Measurements from ENCODE around the gene ZNF783. TPM values are rescaled to one million over a fixed set of nuclear protein-coding genes. Genes with fewer than 3 reads are reported as not detected.
"Not testable (repeated sequence)": the region's sequence is repeated elsewhere in the genome, so short reads cannot be mapped to it uniquely, and the experiment has no call there.

The ZNF783 gene
- total and polyA plus RNA-seq, 2 experiments from 2014 or later: 7.8 to 7.9 TPM

DNA sequence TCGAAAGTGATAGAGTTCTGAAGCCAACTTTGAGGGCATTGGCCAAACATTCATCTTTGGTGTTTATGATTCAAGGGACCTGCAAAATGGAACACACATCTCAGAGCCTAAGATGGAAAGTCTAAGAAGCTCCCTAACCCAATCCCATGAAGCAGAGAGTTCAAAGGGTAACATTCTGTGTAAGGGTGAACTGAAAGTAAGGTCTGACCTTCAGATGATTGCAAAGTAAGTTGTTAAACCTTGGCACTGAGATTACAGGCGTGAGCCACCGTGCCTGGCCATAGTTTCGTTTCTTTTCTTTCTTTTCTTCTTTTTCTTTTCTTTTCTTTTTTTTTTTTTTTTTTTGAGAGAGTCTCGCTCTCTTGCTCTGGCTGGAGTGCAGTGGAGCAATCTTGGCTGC, 20.3 kb upstream of the ZNF783 start:
- Histone ChIP-seq H3K4me3 (no peak overlapping the region), H3K9me2 (replicated peaks; ENCODE audit: insufficient read depth) (no peaks in the 10 kb centered on the region), H3K79me2 (peaks cover 64% of the 10 kb centered on the region), H3K36me3 (replicated peaks; ENCODE audit: insufficient read depth, low read depth) (no peaks in the 10 kb centered on the region), H3K27ac (no peak overlapping the region), H3K27me3 (no peaks in the 10 kb centered on the region), H3K9me3 (ENCODE audit: low read depth) (no peaks in the 10 kb centered on the region), H3K4me1 (ENCODE audit: insufficient read depth) (peaks cover 8% of the 10 kb centered on the region), H3K4me2 (no peak overlapping the region), H4K20me1 (ENCODE audit: insufficient read depth, poor library complexity, severe bottlenecking) (peaks cover 12% of the 10 kb centered on the region), H2AFZ (no peak overlapping the region)
- DNase-seq (ENCODE audit: low spot score): no peak
- WGBS (ENCODE audit: low lambda C conversion rate, missing lambda C conversion rate): over 99% methylated on average over 5 of the region's 5 CpGs
- no peak for TF ChIP-seq CTCF (IDR thresholded peaks at IDR 0.05; ENCODE audit: poor library complexity)
- no peak for TF ChIP-seq EZH2 (IDR thresholded peaks at IDR 0.05; ENCODE audit: borderline replicate concordance)
- no peak for TF ChIP-seq EZH2phosphoT487 (IDR thresholded peaks at IDR 0.05; ENCODE audit: low read depth, severe bottlenecking, unreplicated experiment)

DNA sequence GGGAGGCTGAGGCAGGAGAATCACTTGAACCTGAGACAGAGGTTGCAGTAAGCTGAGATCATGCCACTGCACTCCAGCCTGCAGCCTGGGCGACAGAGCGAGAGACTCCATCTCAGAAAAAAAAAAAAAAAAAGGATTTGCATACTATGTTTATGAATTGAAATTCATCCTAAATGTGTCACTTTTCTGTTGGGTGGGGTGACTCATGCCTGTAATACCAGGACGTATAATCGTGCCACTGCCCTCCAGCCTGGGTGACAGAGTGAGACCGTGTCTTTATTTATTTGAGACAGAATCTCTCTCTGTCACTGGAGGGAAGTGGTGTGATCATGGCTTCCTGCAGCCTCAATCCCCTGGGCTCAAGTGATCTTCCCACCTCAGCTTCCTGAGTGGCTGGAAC, 16.8 kb upstream of the ZNF783 start:
- H3K79me2 ChIP-seq: peaks cover 85% of the 10 kb centered on the region
- TF ChIP-seq CTCF (IDR thresholded peaks at IDR 0.05; ENCODE audit: poor library complexity): no peak
- no peak for TF ChIP-seq EZH2phosphoT487 (IDR thresholded peaks at IDR 0.05; ENCODE audit: low read depth, severe bottlenecking, unreplicated experiment)
- no peak for TF ChIP-seq EZH2 (IDR thresholded peaks at IDR 0.05; ENCODE audit: borderline replicate concordance)

GRCh38 chr7:149245744-149246143, 16.3 kb upstream of the ZNF783 start:
- no peaks in the 10 kb centered on the region for H3K9me2 ChIP-seq (replicated peaks; ENCODE audit: insufficient read depth)
- TF ChIP-seq CTCF (IDR thresholded peaks at IDR 0.05; ENCODE audit: poor library complexity) (no peak), EZH2phosphoT487 (IDR thresholded peaks at IDR 0.05; ENCODE audit: low read depth, severe bottlenecking, unreplicated experiment) (no peak), EZH2 (IDR thresholded peaks at IDR 0.05; ENCODE audit: borderline replicate concordance) (no peak)
- no peak overlapping the region for H3K4me3 ChIP-seq
- H3K36me3 ChIP-seq (replicated peaks; ENCODE audit: insufficient read depth, low read depth): no peaks in the 10 kb centered on the region
- no peaks in the 10 kb centered on the region for H3K27me3 ChIP-seq
- H4K20me1 ChIP-seq (ENCODE audit: insufficient read depth, poor library complexity, severe bottlenecking): peaks cover 18% of the 10 kb centered on the region
- peaks cover 80% of the 10 kb centered on the region for H3K79me2 ChIP-seq
- H3K4me1 ChIP-seq (ENCODE audit: insufficient read depth): peaks cover 4% of the 10 kb centered on the region
- H2AFZ ChIP-seq: no peak overlapping the region
- H3K9me3 ChIP-seq (ENCODE audit: low read depth): no peaks in the 10 kb centered on the region
- no peak overlapping the region for H3K4me2 ChIP-seq
- WGBS (ENCODE audit: low lambda C conversion rate, missing lambda C conversion rate): 84% methylated on average over 5 of the region's 5 CpGs
- DNase-seq (ENCODE audit: low spot score): no peak
- no peak overlapping the region for H3K27ac ChIP-seq

More for the DNA sequence above, 16.8 kb upstream of the ZNF783 start:
- no peak overlapping the region for H3K4me3 ChIP-seq
- DNase-seq (ENCODE audit: low spot score): no peak
- peaks cover 8% of the 10 kb centered on the region for H3K4me1 ChIP-seq (ENCODE audit: insufficient read depth)
- H3K27ac ChIP-seq: no peak overlapping the region
- no peaks in the 10 kb centered on the region for H3K9me2 ChIP-seq (replicated peaks; ENCODE audit: insufficient read depth)
- H2AFZ ChIP-seq: no peak overlapping the region
- WGBS (ENCODE audit: low lambda C conversion rate, missing lambda C conversion rate): 95% methylated on average over 5 of the region's 5 CpGs
- no peaks in the 10 kb centered on the region for H3K27me3 ChIP-seq
- no peaks in the 10 kb centered on the region for H3K9me3 ChIP-seq (ENCODE audit: low read depth)
- H3K4me2 ChIP-seq: no peak overlapping the region
- H4K20me1 ChIP-seq (ENCODE audit: insufficient read depth, poor library complexity, severe bottlenecking): peaks cover 18% of the 10 kb centered on the region
- H3K36me3 ChIP-seq (replicated peaks; ENCODE audit: insufficient read depth, low read depth): no peaks in the 10 kb centered on the region

DNA sequence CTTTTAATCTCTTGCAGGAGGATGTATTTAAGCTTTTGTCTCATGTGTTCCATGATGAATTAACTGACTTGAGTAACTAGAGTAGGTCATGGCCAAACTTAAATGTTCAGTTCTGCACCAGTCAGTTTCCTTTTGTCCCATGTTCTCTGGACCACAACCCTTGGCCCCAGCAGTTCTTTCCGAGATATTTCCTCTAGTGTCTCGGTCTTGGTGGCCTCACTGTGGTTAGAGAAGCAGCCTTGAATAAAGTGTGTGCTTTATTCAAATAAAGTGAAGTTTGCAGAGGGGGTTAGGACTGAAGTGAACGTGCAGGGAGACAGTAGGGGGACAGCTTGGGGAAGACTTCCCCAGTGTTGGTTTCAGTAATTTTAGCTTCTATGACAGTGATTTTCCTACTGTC, 13.2 kb upstream of the ZNF783 start:
- DNase-seq (ENCODE audit: low spot score): no peak
- Histone ChIP-seq H3K4me1 (ENCODE audit: insufficient read depth) (no peaks in the 10 kb centered on the region), H3K4me3 (no peak overlapping the region), H3K36me3 (replicated peaks; ENCODE audit: insufficient read depth, low read depth) (no peaks in the 10 kb centered on the region), H3K27me3 (no peaks in the 10 kb centered on the region), H3K79me2 (peaks cover 51% of the 10 kb centered on the region), H4K20me1 (ENCODE audit: insufficient read depth, poor library complexity, severe bottlenecking) (peaks cover 18% of the 10 kb centered on the region), H3K9me2 (replicated peaks; ENCODE audit: insufficient read depth) (no peaks in the 10 kb centered on the region), H3K27ac (no peak overlapping the region), H3K9me3 (ENCODE audit: low read depth) (no peaks in the 10 kb centered on the region), H3K4me2 (no peak overlapping the region), H2AFZ (no peak overlapping the region)
- 92% methylated on average over 3 of the region's 3 CpGs for WGBS (ENCODE audit: low lambda C conversion rate, missing lambda C conversion rate)
- TF ChIP-seq EZH2phosphoT487 (IDR thresholded peaks at IDR 0.05; ENCODE audit: low read depth, severe bottlenecking, unreplicated experiment) (no peak), CTCF (IDR thresholded peaks at IDR 0.05; ENCODE audit: poor library complexity) (no peak), EZH2 (IDR thresholded peaks at IDR 0.05; ENCODE audit: borderline replicate concordance) (no peak)

DNA sequence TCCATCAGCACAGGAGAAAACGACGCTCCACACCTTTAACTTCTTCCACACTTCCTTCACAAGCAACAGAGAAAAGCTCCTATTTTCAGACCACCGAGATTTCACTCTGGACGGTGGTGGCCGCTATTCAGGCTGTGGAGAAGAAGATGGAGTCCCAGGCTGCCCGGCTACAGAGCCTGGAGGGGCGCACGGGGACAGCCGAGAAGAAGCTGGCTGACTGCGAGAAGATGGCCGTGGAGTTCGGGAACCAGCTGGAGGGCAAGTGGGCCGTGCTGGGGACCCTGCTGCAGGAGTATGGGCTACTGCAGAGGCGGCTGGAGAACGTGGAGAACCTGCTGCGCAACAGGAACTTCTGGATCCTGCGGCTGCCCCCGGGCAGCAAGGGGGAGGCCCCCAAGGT, 11.8 kb upstream of the ZNF783 start:
- not testable (repeated sequence) for H3K9me3 ChIP-seq (ENCODE audit: low read depth); H3K36me3 ChIP-seq (replicated peaks; ENCODE audit: insufficient read depth, low read depth); H3K4me3 ChIP-seq; H3K27ac ChIP-seq; H2AFZ ChIP-seq; DNase-seq (ENCODE audit: low spot score); H3K9me2 ChIP-seq (replicated peaks; ENCODE audit: insufficient read depth); H3K27me3 ChIP-seq; H3K4me2 ChIP-seq; H3K4me1 ChIP-seq (ENCODE audit: insufficient read depth)
- peaks cover 13% of the 10 kb centered on the region for H4K20me1 ChIP-seq (ENCODE audit: insufficient read depth, poor library complexity, severe bottlenecking)
- peaks cover 37% of the 10 kb centered on the region for H3K79me2 ChIP-seq
- 96% methylated on average over 18 of the region's 18 CpGs for WGBS (ENCODE audit: low lambda C conversion rate, missing lambda C conversion rate)

Data from hepatocyte (in vitro differentiated cells).